ENCODE results near the gene GMFB.
A peak's percentile ranks its signal among the peaks of the same experiment; 100 is the strongest.

The GMFB gene

GRCh38 chr14:54488646-54489317 is at the start of gene GMFB:
GMFB (minus strand) TSS chr14:54488980; CDS start chr14:54488927, 53 bp downstream.
- TF ChIP-seq, protein P1, sequence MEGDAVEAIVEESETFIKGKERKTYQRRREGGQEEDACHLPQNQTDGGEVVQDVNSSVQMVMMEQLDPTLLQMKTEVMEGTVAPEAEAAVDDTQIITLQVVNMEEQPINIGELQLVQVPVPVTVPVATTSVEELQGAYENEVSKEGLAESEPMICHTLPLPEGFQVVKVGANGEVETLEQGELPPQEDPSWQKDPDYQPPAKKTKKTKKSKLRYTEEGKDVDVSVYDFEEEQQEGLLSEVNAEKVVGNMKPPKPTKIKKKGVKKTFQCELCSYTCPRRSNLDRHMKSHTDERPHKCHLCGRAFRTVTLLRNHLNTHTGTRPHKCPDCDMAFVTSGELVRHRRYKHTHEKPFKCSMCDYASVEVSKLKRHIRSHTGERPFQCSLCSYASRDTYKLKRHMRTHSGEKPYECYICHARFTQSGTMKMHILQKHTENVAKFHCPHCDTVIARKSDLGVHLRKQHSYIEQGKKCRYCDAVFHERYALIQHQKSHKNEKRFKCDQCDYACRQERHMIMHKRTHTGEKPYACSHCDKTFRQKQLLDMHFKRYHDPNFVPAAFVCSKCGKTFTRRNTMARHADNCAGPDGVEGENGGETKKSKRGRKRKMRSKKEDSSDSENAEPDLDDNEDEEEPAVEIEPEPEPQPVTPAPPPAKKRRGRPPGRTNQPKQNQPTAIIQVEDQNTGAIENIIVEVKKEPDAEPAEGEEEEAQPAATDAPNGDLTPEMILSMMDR (IDR thresholded peaks at IDR 0.05) = peak; percentile 42; the same call in 1 of the 2 replicates

DNA sequence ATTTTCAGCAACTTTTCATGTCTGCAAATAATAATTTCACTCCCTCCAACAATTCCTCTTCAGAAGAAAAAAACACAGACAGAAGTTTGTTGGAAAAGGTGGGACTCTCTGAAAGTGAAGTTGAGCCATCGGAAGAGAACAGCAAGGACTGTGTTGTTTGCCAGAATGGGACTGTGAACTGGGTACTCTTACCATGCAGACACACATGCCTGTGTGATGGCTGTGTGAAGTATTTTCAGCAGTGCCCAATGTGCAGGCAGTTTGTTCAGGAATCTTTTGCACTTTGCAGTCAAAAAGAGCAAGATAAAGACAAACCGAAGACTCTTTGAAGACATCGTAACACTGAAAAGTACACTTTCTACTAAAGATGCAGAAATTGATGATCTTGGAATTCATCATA is 49.3 kb upstream of the GMFB start:
- TF ChIP-seq, protein P1 (IDR thresholded peaks at IDR 0.05) = no peak

GRCh38 chr14:54537651-54538050 is 48.9 kb upstream of the GMFB start:
- TF ChIP-seq, protein P1 (IDR thresholded peaks at IDR 0.05) = no peak

GRCh38 chr14:54535646-54536045 is 46.9 kb upstream of the GMFB start:
- TF ChIP-seq, protein P1 (IDR thresholded peaks at IDR 0.05) = no peak

- TF ChIP-seq, protein P1 (IDR thresholded peaks at IDR 0.05) = no peak
These were observed 46.3 kb upstream of the GMFB start for GRCh38 chr14:54535126-54535525.

GRCh38 chr14:54533100-54533499 is 44.3 kb upstream of the GMFB start:
- TF ChIP-seq, protein P1 (IDR thresholded peaks at IDR 0.05) = no peak

DNA sequence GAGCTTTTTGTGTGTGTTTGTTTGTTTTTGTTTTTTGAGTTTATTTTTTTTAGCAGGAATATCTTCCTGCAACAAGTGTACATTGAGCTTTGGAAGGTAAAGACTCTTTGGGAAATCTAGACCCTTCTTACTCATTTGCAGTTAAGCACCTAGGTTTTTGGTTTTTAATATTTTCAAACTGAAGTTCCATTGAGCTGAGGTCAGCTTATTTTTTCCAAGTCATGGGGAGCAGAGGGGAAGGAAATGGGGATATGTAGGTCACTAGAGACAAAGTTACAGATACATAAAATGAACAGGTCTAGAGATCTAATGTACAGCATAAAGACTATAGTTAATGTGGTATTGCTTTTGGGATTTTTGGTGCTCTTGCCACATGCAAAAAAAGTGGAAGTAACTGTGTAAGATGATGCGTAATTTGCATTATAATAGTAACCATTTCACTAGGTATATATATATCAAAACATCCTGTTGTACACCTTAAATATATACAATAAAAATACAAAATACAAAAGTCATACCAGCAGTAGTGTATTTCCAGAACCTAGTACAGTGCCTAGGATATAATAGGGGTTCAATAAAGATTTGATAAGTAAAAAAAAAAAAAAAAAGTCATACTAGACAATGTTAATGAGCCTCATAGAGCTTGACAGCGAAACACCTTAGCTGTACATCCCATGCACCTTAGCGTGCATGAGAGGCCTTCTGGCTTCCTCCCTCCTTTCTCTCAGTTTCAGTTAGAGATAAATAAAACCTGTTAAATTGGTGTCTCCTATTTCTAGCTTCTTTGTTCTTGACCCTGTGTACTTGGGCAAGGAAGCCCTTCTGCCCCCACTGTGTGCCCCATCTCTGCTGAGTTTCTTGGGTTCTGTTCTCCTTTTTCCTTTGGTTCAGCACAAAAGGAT is 43.6 kb upstream of the GMFB start:
- TF ChIP-seq, protein P1 (IDR thresholded peaks at IDR 0.05) = no peak
